Measurements from ENCODE around the gene TCF23.
"Not testable (repeated sequence)": the region's sequence is repeated elsewhere in the genome, so short reads cannot be mapped to it uniquely, and the experiment has no call there.

Gene TCF23

DNA sequence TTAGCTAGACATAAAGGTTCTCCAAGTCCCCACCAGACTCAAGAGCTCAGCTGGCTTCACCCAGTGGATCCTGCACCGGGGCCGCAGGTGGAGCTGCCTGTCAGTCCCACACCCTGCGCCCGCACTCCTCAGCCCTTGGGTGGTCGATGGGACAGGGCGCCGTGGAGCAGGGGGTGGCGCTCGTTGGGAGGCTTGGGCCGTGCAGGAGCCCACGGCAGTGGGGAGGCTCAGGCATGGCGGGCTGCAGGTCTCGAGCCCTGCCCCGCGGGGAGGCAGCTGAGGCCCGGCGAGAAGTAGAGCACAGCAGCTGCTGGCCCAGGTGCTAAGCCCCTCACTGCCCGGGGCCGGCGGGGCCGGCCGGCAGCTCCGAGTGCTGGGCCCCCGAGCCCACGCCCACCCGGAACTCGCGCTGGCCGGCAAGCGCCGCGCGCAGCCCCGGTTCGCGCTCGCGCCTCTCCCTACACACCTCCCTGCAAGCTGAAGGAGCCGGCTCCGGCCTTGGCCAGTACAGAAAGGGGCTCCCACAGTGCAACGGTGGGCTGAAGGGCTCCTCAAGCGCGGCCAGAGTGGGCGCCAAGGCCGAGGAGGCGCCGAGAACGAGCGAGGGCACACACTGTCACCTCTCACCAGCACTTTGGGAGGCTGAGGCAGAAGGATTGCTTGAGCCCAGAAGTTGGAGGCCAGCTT lies 37.3 kb upstream of the TCF23 start:
- not testable (repeated sequence) for H4K91ac ChIP-seq (ENCODE audit: low read depth, low read length, poor library complexity); H3K4me1 ChIP-seq (ENCODE audit: control insufficient read depth in 2 of 2, insufficient read depth in 1 of 2, low read depth in 1 of 2, low read length in 2 of 2); H2BK12ac ChIP-seq (ENCODE audit: low read length); H2BK5ac ChIP-seq (ENCODE audit: low read length); H3K36me3 ChIP-seq (replicated peaks in 1 of 2; ENCODE audit: control insufficient read depth in 2 of 2, insufficient read depth in 2 of 2, low read length in 2 of 2); H2AK5ac ChIP-seq (ENCODE audit: low read depth, low read length); H3K18ac ChIP-seq (ENCODE audit: low read length); H3K4me2 ChIP-seq (ENCODE audit: insufficient read depth, low read length, poor library complexity, severe bottlenecking); H3K4ac ChIP-seq (ENCODE audit: low read length); H3K23ac ChIP-seq (ENCODE audit: low read depth, low read length, poor library complexity); H3K27ac ChIP-seq (replicated peaks; ENCODE audit: low read length); H4K8ac ChIP-seq (ENCODE audit: low read depth, low read length); H3K14ac ChIP-seq (ENCODE audit: low read length); H2AFZ ChIP-seq (ENCODE audit: low read length); H3K9ac ChIP-seq (ENCODE audit: low read depth, low read length, poor library complexity); DNase-seq (ENCODE audit: low spot score); H3K9me3 ChIP-seq (replicated peaks in 1 of 2; ENCODE audit: control insufficient read depth in 2 of 2, insufficient read depth in 1 of 2, low read depth in 1 of 2, low read length in 2 of 2); H3K4me3 ChIP-seq (ENCODE audit: low read length in 2 of 2); H2BK15ac ChIP-seq (ENCODE audit: low read length); H2BK120ac ChIP-seq (ENCODE audit: low read depth, low read length); H3K79me1 ChIP-seq (ENCODE audit: low read depth, low read length)
- peaks cover 0 to 31% (median 0%) of the 10 kb centered on the region in 3 experiments for H3K27me3 ChIP-seq (ENCODE audit: control insufficient read depth in 3 of 3, insufficient read depth in 3 of 3, low read depth in 1 of 3, low read length in 3 of 3)
- no CpG with 5 or more reads among the region's 49 CpGs for WGBS, 2 donors (ENCODE audit: extremely low coverage in 2 of 2, insufficient read length in 2 of 2, insufficient replicate concordance in 1 of 2)

DNA sequence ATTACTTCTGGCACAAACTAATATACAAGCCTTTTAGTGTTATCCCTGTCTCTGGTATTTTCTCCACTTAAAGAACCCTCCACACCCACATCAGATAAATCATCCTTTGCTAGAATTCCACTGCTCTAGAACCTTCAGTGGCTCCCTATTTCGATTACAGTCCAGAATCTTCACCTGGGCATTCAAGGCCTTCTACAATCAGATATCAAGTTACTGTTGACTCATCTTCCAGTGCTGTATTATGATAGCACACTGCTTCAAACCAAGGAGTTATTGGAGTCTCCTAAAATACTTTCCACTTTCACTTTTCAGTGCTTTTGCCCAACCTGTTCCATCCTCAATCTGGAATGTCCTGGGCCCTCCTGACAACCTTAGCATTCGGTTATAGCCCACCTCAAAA lies 33.3 kb upstream of the TCF23 start:
- H3K18ac ChIP-seq (ENCODE audit: low read length) = no peak overlapping the region
- no peak overlapping the region for H4K8ac ChIP-seq (ENCODE audit: low read depth, low read length)
- H2BK120ac ChIP-seq (ENCODE audit: low read depth, low read length) = no peak overlapping the region
- no peak overlapping the region for H2BK12ac ChIP-seq (ENCODE audit: low read length)
- H2AK5ac ChIP-seq (ENCODE audit: low read depth, low read length) = no peak overlapping the region
- H3K27ac ChIP-seq (replicated peaks; ENCODE audit: low read length) = no peak overlapping the region
- no peak overlapping the region for H2BK5ac ChIP-seq (ENCODE audit: low read length)
- H3K9me3 ChIP-seq (replicated peaks in 1 of 2; ENCODE audit: control insufficient read depth in 2 of 2, insufficient read depth in 1 of 2, low read depth in 1 of 2, low read length in 2 of 2) = peaks cover 0 to 4% of the 10 kb centered on the region in 2 donors
- no peak overlapping the region for H2AFZ ChIP-seq (ENCODE audit: low read length)
- H3K4ac ChIP-seq (ENCODE audit: low read length) = no peak overlapping the region
- H2BK15ac ChIP-seq (ENCODE audit: low read length) = no peak overlapping the region
- H3K27me3 ChIP-seq (ENCODE audit: control insufficient read depth in 3 of 3, insufficient read depth in 3 of 3, low read depth in 1 of 3, low read length in 3 of 3) = peaks cover 6 to 66% (median 26%) of the 10 kb centered on the region in 3 experiments
- no peaks in the 10 kb centered on the region for H3K36me3 ChIP-seq (replicated peaks in 1 of 2; ENCODE audit: control insufficient read depth in 2 of 2, insufficient read depth in 2 of 2, low read length in 2 of 2)
- H3K4me2 ChIP-seq (ENCODE audit: insufficient read depth, low read length, poor library complexity, severe bottlenecking) = no peak overlapping the region
- no peak overlapping the region for H3K14ac ChIP-seq (ENCODE audit: low read length)
- H3K79me1 ChIP-seq (ENCODE audit: low read depth, low read length) = no peaks in the 10 kb centered on the region
- WGBS, 2 donors (ENCODE audit: extremely low coverage in 2 of 2, insufficient read length in 2 of 2, insufficient replicate concordance in 1 of 2) = no CpG with 5 or more reads among the region's 2 CpGs
- H3K9ac ChIP-seq (ENCODE audit: low read depth, low read length, poor library complexity) = no peak overlapping the region
- no peak overlapping the region for H3K23ac ChIP-seq (ENCODE audit: low read depth, low read length, poor library complexity)
- no peak for DNase-seq (ENCODE audit: low spot score)
- H3K4me3 ChIP-seq (ENCODE audit: low read length in 2 of 2) = no peak overlapping the region
- peaks cover 5 to 6% of the 10 kb centered on the region in 2 donors for H3K4me1 ChIP-seq (ENCODE audit: control insufficient read depth in 2 of 2, insufficient read depth in 1 of 2, low read depth in 1 of 2, low read length in 2 of 2)
- H4K91ac ChIP-seq (ENCODE audit: low read depth, low read length, poor library complexity) = no peak overlapping the region

GRCh38 chr2:27117995-27118524 lies 30.7 kb upstream of the TCF23 start:
- Histone ChIP-seq H3K18ac (ENCODE audit: low read length) (no peak overlapping the region), H3K27ac (replicated peaks; ENCODE audit: low read length) (no peak overlapping the region), H3K4me3 (ENCODE audit: low read length in 2 of 2) (peak overlapping the region in 1 of 2 donors; percentile 76), H3K36me3 (replicated peaks in 1 of 2; ENCODE audit: control insufficient read depth in 2 of 2, insufficient read depth in 2 of 2, low read length in 2 of 2) (no peaks in the 10 kb centered on the region), H3K79me1 (ENCODE audit: low read depth, low read length) (no peaks in the 10 kb centered on the region), H2BK15ac (ENCODE audit: low read length) (peak overlapping the region; percentile 43), H2AK5ac (ENCODE audit: low read depth, low read length) (peak overlapping the region; percentile 91), H3K14ac (ENCODE audit: low read length) (no peak overlapping the region), H4K91ac (ENCODE audit: low read depth, low read length, poor library complexity) (no peak overlapping the region), H2BK120ac (ENCODE audit: low read depth, low read length) (no peak overlapping the region), H3K4me2 (ENCODE audit: insufficient read depth, low read length, poor library complexity, severe bottlenecking) (peak overlapping the region; percentile 95), H2BK12ac (ENCODE audit: low read length) (peak overlapping the region; percentile 26), H3K27me3 (ENCODE audit: control insufficient read depth in 3 of 3, insufficient read depth in 3 of 3, low read depth in 1 of 3, low read length in 3 of 3) (peaks cover 6 to 85% (median 30%) of the 10 kb centered on the region in 3 experiments), H3K4me1 (ENCODE audit: control insufficient read depth in 2 of 2, insufficient read depth in 1 of 2, low read depth in 1 of 2, low read length in 2 of 2) (peaks cover 5 to 6% of the 10 kb centered on the region in 2 donors), H3K9ac (ENCODE audit: low read depth, low read length, poor library complexity) (no peak overlapping the region), H3K9me3 (replicated peaks in 1 of 2; ENCODE audit: control insufficient read depth in 2 of 2, insufficient read depth in 1 of 2, low read depth in 1 of 2, low read length in 2 of 2) (peaks cover 0 to 4% of the 10 kb centered on the region in 2 donors), H3K4ac (ENCODE audit: low read length) (no peak overlapping the region), H2AFZ (ENCODE audit: low read length) (peak overlapping the region; percentile 90), H2BK5ac (ENCODE audit: low read length) (no peak overlapping the region), H3K23ac (ENCODE audit: low read depth, low read length, poor library complexity) (peak overlapping the region; percentile 12), H4K8ac (ENCODE audit: low read depth, low read length) (no peak overlapping the region)
- WGBS, 2 donors (ENCODE audit: extremely low coverage in 2 of 2, insufficient read length in 2 of 2, insufficient replicate concordance in 1 of 2) = no CpG with 5 or more reads among the region's 14 CpGs
- no peak for DNase-seq (ENCODE audit: low spot score)

DNA sequence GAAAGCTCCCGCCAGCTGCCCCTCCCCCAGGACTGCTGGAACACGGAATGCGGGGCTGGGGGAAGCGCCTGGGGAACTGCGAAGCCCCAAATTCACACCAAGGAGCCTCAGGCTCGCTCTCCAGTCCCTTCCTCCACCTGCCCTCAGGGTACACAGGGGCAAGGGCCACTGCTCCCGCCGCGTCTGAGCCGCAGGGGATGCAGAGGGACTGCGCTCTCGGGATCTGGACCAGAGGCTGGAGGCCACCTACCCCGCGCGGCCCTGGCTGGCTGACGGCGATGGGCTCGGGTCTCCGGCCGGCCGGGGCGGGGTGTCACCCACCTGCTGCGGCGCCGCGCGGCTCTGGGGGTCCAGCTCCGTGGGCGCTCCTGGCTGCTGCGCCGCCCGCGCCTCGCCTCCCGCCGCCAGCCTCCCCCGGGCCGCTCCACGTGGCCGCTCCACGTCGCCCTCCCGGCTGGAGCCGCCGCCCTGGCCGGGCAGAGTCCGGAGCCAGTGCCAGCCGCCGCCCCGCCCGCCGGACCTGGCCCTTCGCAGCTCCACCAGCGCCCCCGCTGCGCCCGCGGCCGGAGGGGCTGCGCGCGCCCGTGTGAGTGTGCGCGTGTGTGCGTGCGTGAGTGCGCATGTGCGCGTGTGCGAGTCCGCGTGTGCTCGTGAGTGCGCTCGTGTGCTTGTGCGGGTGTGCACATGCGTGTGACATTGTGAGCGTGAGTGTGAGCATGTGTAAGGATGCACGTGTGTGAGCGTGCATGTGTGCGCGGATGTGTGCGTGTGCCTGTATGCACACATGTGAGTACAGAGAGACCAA lies 30.1 kb upstream of the TCF23 start, which contains the start of gene CGREF1:
Gene CGREF1, minus strand, starts transcription at position 604 of the 805 bp plus-strand sequence. CDS start 14,762 bp downstream, outside the sequence.
- WGBS, 2 donors (ENCODE audit: extremely low coverage in 2 of 2, insufficient read length in 2 of 2, insufficient replicate concordance in 1 of 2) = no CpG with 5 or more reads among the region's 84 CpGs
- Histone ChIP-seq H3K23ac (ENCODE audit: low read depth, low read length, poor library complexity) (peak within 1 kb of the TSS; percentile 12), H2BK12ac (ENCODE audit: low read length) (peak within 1 kb of the TSS; percentile 59), H3K9me3 (replicated peaks in 1 of 2; ENCODE audit: control insufficient read depth in 2 of 2, insufficient read depth in 1 of 2, low read depth in 1 of 2, low read length in 2 of 2) (peaks cover 0 to 4% of the 10 kb centered on the region in 2 donors), H4K91ac (ENCODE audit: low read depth, low read length, poor library complexity) (no peak within 1 kb of the TSS), H3K14ac (ENCODE audit: low read length) (peak within 1 kb of the TSS; percentile 39), H2AK5ac (ENCODE audit: low read depth, low read length) (peak within 1 kb of the TSS; percentile 91), H3K4me3 (ENCODE audit: low read length in 2 of 2) (peak within 1 kb of the TSS; percentile 43 to 76), H3K27me3 (ENCODE audit: control insufficient read depth in 3 of 3, insufficient read depth in 3 of 3, low read depth in 1 of 3, low read length in 3 of 3) (peaks cover 6 to 85% (median 33%) of the 10 kb centered on the region in 3 experiments), H2BK120ac (ENCODE audit: low read depth, low read length) (no peak within 1 kb of the TSS), H3K27ac (replicated peaks; ENCODE audit: low read length) (no peak within 1 kb of the TSS), H3K36me3 (replicated peaks in 1 of 2; ENCODE audit: control insufficient read depth in 2 of 2, insufficient read depth in 2 of 2, low read length in 2 of 2) (no peaks in the 10 kb centered on the region), H3K4me2 (ENCODE audit: insufficient read depth, low read length, poor library complexity, severe bottlenecking) (peak within 1 kb of the TSS; percentile 95), H2BK5ac (ENCODE audit: low read length) (no peak within 1 kb of the TSS), H3K9ac (ENCODE audit: low read depth, low read length, poor library complexity) (peak within 1 kb of the TSS; percentile 87), H3K79me1 (ENCODE audit: low read depth, low read length) (no peaks in the 10 kb centered on the region), H4K8ac (ENCODE audit: low read depth, low read length) (no peak within 1 kb of the TSS), H3K18ac (ENCODE audit: low read length) (peak within 1 kb of the TSS; percentile 88), H2AFZ (ENCODE audit: low read length) (peak within 1 kb of the TSS; percentile 90), H3K4ac (ENCODE audit: low read length) (no peak within 1 kb of the TSS), H2BK15ac (ENCODE audit: low read length) (peak within 1 kb of the TSS; percentile 43), H3K4me1 (ENCODE audit: control insufficient read depth in 2 of 2, insufficient read depth in 1 of 2, low read depth in 1 of 2, low read length in 2 of 2) (peaks cover 6 to 8% of the 10 kb centered on the region in 2 donors)
- DNase-seq (ENCODE audit: low spot score) = no peak

Data from neuronal stem cell (in vitro differentiated cells).